ENCODE data around the gene SPX.

GRCh38 chr12:21478756-21479455 lies 47.2 kb upstream of the SPX start:
- TF ChIP-seq CTCF (IDR thresholded peaks at IDR 0.05; ENCODE audit: low read length) (no peak), EZH2 (IDR thresholded peaks at IDR 0.05; ENCODE audit: borderline replicate concordance, low read length) (no peak)
